ENCODE results near the gene UQCRQ. TPM values are rescaled to one million over a fixed set of nuclear protein-coding genes. Genes with fewer than 3 reads are reported as not detected.

Gene UQCRQ
- 356 and 449 TPM in 2 replicates for total RNA-seq (2022)
- Bru-seq, nascent RNA: percentile 95 among the genes with signal in this experiment
- BruChase-seq, experiment 1, labeled RNA remaining after a 2-hour chase: percentile 91 among the genes with signal in this experiment
- BruChase-seq, experiment 2, labeled RNA remaining after a 6-hour chase: percentile 94 among the genes with signal in this experiment
- long read RNA-seq, transcript UQCRQ-202 (3 exons, 429 nt): minor isoform, 30 of 1,197 reads
- long read RNA-seq, transcript UQCRQ-203 (3 exons, 839 nt): major isoform, 295 of 1,197 reads
- long read RNA-seq, transcript UQCRQ-201 (2 exons, 586 nt): minor isoform, 10 of 1,197 reads
- long read RNA-seq, transcript UQCRQ-206 (2 exons, 874 nt): minor isoform, 19 of 1,197 reads
- long read RNA-seq, partial matches to known transcripts: 0 of 1,197 reads
- long read RNA-seq, other reads (novel, unspliced or antisense): 835 of 1,197 reads

- Histone ChIP-seq H3K36me3 (ENCODE audit: control insufficient read depth, insufficient read depth, low read length) (peaks cover 3% of the 10 kb centered on the region; the same call in 1 of the 2 replicates), H3K4me3 (ENCODE audit: low read depth, low read length) (peak within 1 kb of the TSS; percentile 73), H3K9me3 (no peaks in the 10 kb centered on the region), H3K27me3 (replicated peaks; ENCODE audit: control insufficient read depth, insufficient read depth, low read length) (no peaks in the 10 kb centered on the region), H3K4me1 (peaks cover 16% of the 10 kb centered on the region)
- intact Hi-C loops (cut with micrococcal nuclease; ENCODE audit: unreplicated experiment): loop anchor here (1.0 to 2.0 kb wide), 5 partner anchors 16 to 111 kb away; partner anchors contain the start of gene SHROOM1
- ChIA-PET POLR2A (interaction anchor here (0.6 to 1.9 kb wide), 10 partner anchors 17 to 172 kb away, joined by 3 to 7 read pairs (median 4); partner anchors contain the start of gene SHROOM1), CTCF (interaction anchor here (0.7 to 2.5 kb wide), 8 partner anchors 17 to 129 kb away, joined by 4 to 17 read pairs (median 10); partner anchors contain the start of genes KIF3A and SHROOM1)
- peaks cover 55% of the 10 kb centered on the region for H3K36me3 Mint-ChIP-seq (ENCODE audit: insufficient read depth, unreplicated experiment)
- H3K4me1 Mint-ChIP-seq (ENCODE audit: low read depth, unreplicated experiment): no peaks in the 10 kb centered on the region
- DNase-seq: peak; percentile 99
- H3K9me3 Mint-ChIP-seq (ENCODE audit: unreplicated experiment): no peaks in the 10 kb centered on the region
- no peaks in the 10 kb centered on the region for H3K27me3 Mint-ChIP-seq (ENCODE audit: insufficient read depth, unreplicated experiment)
- no TSS peak for BruUV-seq (replicated peaks)
- peak within 1 kb of the TSS; percentile 98 for H3K27ac Mint-ChIP-seq (ENCODE audit: unreplicated experiment)
- H3K4me3 Mint-ChIP-seq (ENCODE audit: unreplicated experiment): peak within 1 kb of the TSS; percentile 91
- TF ChIP-seq, protein P1, sequence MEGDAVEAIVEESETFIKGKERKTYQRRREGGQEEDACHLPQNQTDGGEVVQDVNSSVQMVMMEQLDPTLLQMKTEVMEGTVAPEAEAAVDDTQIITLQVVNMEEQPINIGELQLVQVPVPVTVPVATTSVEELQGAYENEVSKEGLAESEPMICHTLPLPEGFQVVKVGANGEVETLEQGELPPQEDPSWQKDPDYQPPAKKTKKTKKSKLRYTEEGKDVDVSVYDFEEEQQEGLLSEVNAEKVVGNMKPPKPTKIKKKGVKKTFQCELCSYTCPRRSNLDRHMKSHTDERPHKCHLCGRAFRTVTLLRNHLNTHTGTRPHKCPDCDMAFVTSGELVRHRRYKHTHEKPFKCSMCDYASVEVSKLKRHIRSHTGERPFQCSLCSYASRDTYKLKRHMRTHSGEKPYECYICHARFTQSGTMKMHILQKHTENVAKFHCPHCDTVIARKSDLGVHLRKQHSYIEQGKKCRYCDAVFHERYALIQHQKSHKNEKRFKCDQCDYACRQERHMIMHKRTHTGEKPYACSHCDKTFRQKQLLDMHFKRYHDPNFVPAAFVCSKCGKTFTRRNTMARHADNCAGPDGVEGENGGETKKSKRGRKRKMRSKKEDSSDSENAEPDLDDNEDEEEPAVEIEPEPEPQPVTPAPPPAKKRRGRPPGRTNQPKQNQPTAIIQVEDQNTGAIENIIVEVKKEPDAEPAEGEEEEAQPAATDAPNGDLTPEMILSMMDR (IDR thresholded peaks at IDR 0.05; ENCODE audit: insufficient read depth in 1 of 2, low read depth in 1 of 2, low read length in 1 of 2, severe bottlenecking in 1 of 2, unreplicated experiment in 1 of 2): peak in 1 of 2 experiments; percentile 54
Observed at GRCh38 chr5:132866342-132867045, at the start of gene UQCRQ, which contains the start of gene GDF9. Gene UQCRQ (plus strand): TSS chr5:132866642. CDS start chr5:132866882, 240 bp downstream. Gene GDF9 (minus strand): TSS chr5:132866469. CDS start chr5:132864533, 1,936 bp downstream.

- no peak overlapping the region for H3K4me3 Mint-ChIP-seq (ENCODE audit: unreplicated experiment)
- H3K27me3 Mint-ChIP-seq (ENCODE audit: insufficient read depth, unreplicated experiment): no peaks in the 10 kb centered on the region
- no peaks in the 10 kb centered on the region for H3K36me3 ChIP-seq (ENCODE audit: control insufficient read depth, insufficient read depth, low read length)
- no peak overlapping the region for H3K27ac Mint-ChIP-seq (ENCODE audit: unreplicated experiment)
- ChIA-PET CTCF (interaction anchor here (1.8 to 7.5 kb wide), 2 partner anchors 10 to 62 kb away, joined by 15 to 141 read pairs; no protein-coding TSS in a partner anchor), POLR2A (no interaction called here)
- no peak for DNase-seq
- BruUV-seq (replicated peaks): no TSS peak
- no peaks in the 10 kb centered on the region for H3K36me3 Mint-ChIP-seq (ENCODE audit: insufficient read depth, unreplicated experiment)
- no peaks in the 10 kb centered on the region for H3K9me3 Mint-ChIP-seq (ENCODE audit: unreplicated experiment)
- peaks cover 6% of the 10 kb centered on the region for H3K4me1 Mint-ChIP-seq (ENCODE audit: low read depth, unreplicated experiment)
- TF ChIP-seq, protein P1 (IDR thresholded peaks at IDR 0.05; ENCODE audit: insufficient read depth in 1 of 2, low read depth in 1 of 2, low read length in 1 of 2, severe bottlenecking in 1 of 2, unreplicated experiment in 1 of 2): no peak
- no peak overlapping the region for H3K4me3 ChIP-seq (ENCODE audit: low read depth, low read length)
- H3K9me3 ChIP-seq: no peaks in the 10 kb centered on the region
- no peaks in the 10 kb centered on the region for H3K27me3 ChIP-seq (replicated peaks; ENCODE audit: control insufficient read depth, insufficient read depth, low read length)
- intact Hi-C loops (cut with micrococcal nuclease; ENCODE audit: unreplicated experiment): loop anchor here (10.0 kb wide), 1 partner anchor 432 kb away; no protein-coding TSS in a partner anchor
- H3K4me1 ChIP-seq: peaks cover 6% of the 10 kb centered on the region
Observed at GRCh38 chr5:132817011-132817410, 49.4 kb upstream of the UQCRQ start.

DNA sequence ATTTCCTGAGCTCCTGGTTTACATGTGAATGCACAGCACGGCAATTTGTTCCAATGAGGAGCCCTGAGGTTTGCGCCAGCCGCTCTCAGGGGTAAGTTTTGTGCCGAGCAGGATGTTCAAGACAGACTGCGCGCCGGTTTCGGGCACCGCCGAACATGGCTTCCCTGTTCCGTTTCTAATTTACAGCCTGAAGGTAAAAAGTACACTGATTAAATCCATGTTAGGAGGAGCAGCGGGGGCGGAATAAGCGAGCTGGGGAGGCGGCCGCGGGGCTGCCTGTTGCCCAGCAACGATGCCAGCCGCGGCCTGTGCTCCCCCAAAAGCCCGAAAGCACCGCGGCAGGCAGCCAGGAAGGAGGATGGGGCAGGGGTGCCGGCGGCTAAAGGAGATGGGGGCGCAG, 47.0 kb upstream of the UQCRQ start:
- ChIA-PET POLR2A (interaction anchor here (1.5 kb wide), 1 partner anchor 12 kb away, joined by 11 read pairs; no protein-coding TSS in a partner anchor), CTCF (interaction anchor here (0.6 to 7.5 kb wide), 21 partner anchors 9 to 322 kb away, joined by 3 to 141 read pairs (median 5); partner anchors contain the start of genes CCNI2, GDF9, KIF3A and RAD50)
- H3K36me3 ChIP-seq (ENCODE audit: control insufficient read depth, insufficient read depth, low read length): no peaks in the 10 kb centered on the region
- Mint-ChIP-seq H3K4me1 (ENCODE audit: low read depth, unreplicated experiment) (no peaks in the 10 kb centered on the region), H3K9me3 (ENCODE audit: unreplicated experiment) (no peaks in the 10 kb centered on the region), H3K36me3 (ENCODE audit: insufficient read depth, unreplicated experiment) (no peaks in the 10 kb centered on the region), H3K4me3 (ENCODE audit: unreplicated experiment) (no peak overlapping the region), H3K27ac (ENCODE audit: unreplicated experiment) (no peak overlapping the region), H3K27me3 (ENCODE audit: insufficient read depth, unreplicated experiment) (no peaks in the 10 kb centered on the region)
- H3K4me3 ChIP-seq (ENCODE audit: low read depth, low read length): no peak overlapping the region
- H3K27me3 ChIP-seq (replicated peaks; ENCODE audit: control insufficient read depth, insufficient read depth, low read length): no peaks in the 10 kb centered on the region
- no TSS peak for BruUV-seq (replicated peaks)
- TF ChIP-seq, protein P1 (IDR thresholded peaks at IDR 0.05; ENCODE audit: insufficient read depth in 1 of 2, low read depth in 1 of 2, low read length in 1 of 2, severe bottlenecking in 1 of 2, unreplicated experiment in 1 of 2): no peak
- no peak for DNase-seq
- intact Hi-C loops (cut with micrococcal nuclease; ENCODE audit: unreplicated experiment): loop anchor here (10.0 kb wide), 1 partner anchor 435 kb away; no protein-coding TSS in a partner anchor
- no peaks in the 10 kb centered on the region; the same call in none of the 2 replicates for H3K4me1 ChIP-seq
- H3K9me3 ChIP-seq: no peaks in the 10 kb centered on the region

All from Caco-2 (cell line).